ENCODE results near the gene AGAP6. TPM values are rescaled to one million over a fixed set of nuclear protein-coding genes. Genes with fewer than 3 reads are reported as not detected.

The AGAP6 gene
- total and polyA plus RNA-seq, 2 of the 8 experiments (the other 6 are each of a cell fraction or from before 2014, with no cell fraction given): 13.0 to 15.3 TPM

Small RNA genes within 50 kb of the gene (small RNA-seq; reads per million reads assigned to genes)
- gene RNA5SP317 (ENCODE audit: insufficient read depth) (not detected), gene SNORA74C-2 (ENCODE audit: insufficient read depth) (not detected)

Other genes starting within 250 kb of the AGAP6 start
- gene OGDHL, start 226.1 kb upstream of the AGAP6 start, total RNA-seq (2021; fragmentation: NEBNext Ultra II Directional; extraction: Animal tissue kit (Norgen Biotek cat#: 25700)): 16.3 and 16.6 TPM in 2 replicates
- 16.1 and 23.2 TPM in 2 replicates for gene OGDHL, start 226.1 kb upstream of the AGAP6 start, polyA plus RNA-seq (2011; rRNA removed)
- gene PARG, start 46.4 kb upstream of the AGAP6 start, total RNA-seq (2021; fragmentation: NEBNext Ultra II Directional; extraction: Animal tissue kit (Norgen Biotek cat#: 25700)): 53.4 and 56.2 TPM in 2 replicates
- 13.3 and 14.7 TPM in 2 replicates for gene PARG, start 46.4 kb upstream of the AGAP6 start, polyA plus RNA-seq (2011; rRNA removed)
- 13.8 and 14.4 TPM in 2 replicates for gene TIMM23B, start 46.4 kb upstream of the AGAP6 start, total RNA-seq (2021; fragmentation: NEBNext Ultra II Directional; extraction: Animal tissue kit (Norgen Biotek cat#: 25700))
- gene TIMM23B, start 46.4 kb upstream of the AGAP6 start, polyA plus RNA-seq (2011; rRNA removed): 12.3 and 14.0 TPM in 2 replicates
- gene WASHC2A, start 79.5 kb downstream of the AGAP6 start, total RNA-seq (2021; fragmentation: NEBNext Ultra II Directional; extraction: Animal tissue kit (Norgen Biotek cat#: 25700)): 29.7 and 37.0 TPM in 2 replicates
- 6.0 and 7.5 TPM in 2 replicates for gene WASHC2A, start 79.5 kb downstream of the AGAP6 start, polyA plus RNA-seq (2011; rRNA removed)